Heart left ventricle (tissue), 16 donors: ENCODE results near the gene ABTB2. TPM values are rescaled to one million over a fixed set of nuclear protein-coding genes. Genes with fewer than 3 reads are reported as not detected.
A peak's percentile ranks its signal among the peaks of the same experiment; 100 is the strongest.

Source experiments
- ATAC-seq, 4 donors: fragments of 200-7000 bp; cut with Tn5 transposase; one replicate each; pipeline ENCODE4 v1.9.1; 2020 to 2022; ENCODE audit warnings: moderate library complexity in 4 of 4, mild to moderate bottlenecking in 3 of 4, moderate number of reproducible peaks in 1 of 4
- DNase-seq, 5 donors: peaks; one replicate each; pipeline ENCODE4 v3.0.0-alpha.2; 2020
- H3K27ac ChIP-seq, 12 donors: fragments of 200-600 bp; sonication (generic) in 4 of 12; one replicate each; pipeline versions ENCODE4 v1.5.0 to v1.8.0; 2016 to 2022; ENCODE audit warnings: mild to moderate bottlenecking in 2 of 12
- H3K27me3 ChIP-seq, 9 donors: fragments of 200-600 bp; sonication (generic) in 2 of 9; one replicate each; pipeline versions ENCODE4 v1.5.1 to v1.8.0; 2016 to 2022; ENCODE audit warnings: mild to moderate bottlenecking in 3 of 9
- H3K36me3 ChIP-seq, 9 donors: fragments of 200-600 bp; sonication (generic) in 2 of 9; one replicate each; pipeline versions ENCODE4 v1.5.0 to v1.8.0; 2018 to 2022; ENCODE audit warnings: mild to moderate bottlenecking in 2 of 9
- H3K4me1 ChIP-seq, 12 donors: fragments of 200-600 bp; sonication (generic) in 4 of 12; one replicate each; pipeline versions ENCODE4 v1.5.0 to v1.8.0; 2016 to 2022; ENCODE audit warnings: mild to moderate bottlenecking in 3 of 12
- H3K4me3 ChIP-seq, 12 donors: fragments of 200-600 bp; sonication (generic) in 4 of 12; one replicate each; pipeline versions ENCODE4 v1.5.0 to v1.8.0; 2017 to 2022; ENCODE audit warnings: mild to moderate bottlenecking in 9 of 12, moderate library complexity in 4 of 12
- H3K9me3 ChIP-seq, 12 donors: fragments of 200-600 bp; sonication (generic) in 4 of 12; one replicate each; pipeline versions ENCODE4 v1.5.0 to v1.8.0; 2016 to 2022; ENCODE audit warnings: mild to moderate bottlenecking in 1 of 12
- POLR2A ChIP-seq, 2 donors: fragments of 450-650 bp; IDR thresholded peaks; one replicate each; pipeline ENCODE4 v1.6.1; 2017; ENCODE audit warnings: antibody characterized with exemption in 2 of 2, mild to moderate bottlenecking in 2 of 2, moderate library complexity in 2 of 2
- whole genome bisulfite sequencing, 4 donors: extraction: QIAGEN DNeasy Blood & Tissue Kit in 2 of 4; methylation state at CpG; one replicate each; pipeline versions ENCODE4 v1.1.5 to v1.1.7; 2013 to 2018; 5-methylcytosine and 5-hydroxymethylcytosine counted together
- intact Hi-C, 10 donors: fragments of 100-400 bp; cut with DNase I; formaldehyde crosslinking; loops; one replicate each; pipeline versions ENCODE4 v1.11.1 to v1.14.2; 2022
- polyA plus RNA-seq, 2 donors: library from polyadenylated mRNA; stranded (reverse); fragments of 200-250 nt; gene quantifications; one replicate each; pipeline ENCODE4 v1.2.3, GENCODE V29; 2013
- total RNA-seq, 9 donors: library from RNA; depleted of rRNA in 2 of 9; stranded (reverse); fragments of >200 nt in 2 of 9; fragmentation: NEBNext Ultra II Directional in 3 of 9; extraction: Animal tissue kit (Norgen Biotek cat#: 25700) in 3 of 9; gene quantifications; one replicate each; pipeline versions ENCODE4 v1.1.0 to v1.2.4, GENCODE V29; 2016 to 2023
- TF ChIP-seq, protein P1 (sequence below), 12 donors: fragments of 200-600 bp; sonication (generic) in 4 of 12; IDR thresholded peaks; one replicate each; pipeline versions ENCODE4 v1.5.0 to v1.8.0; 2018 to 2022; ENCODE audit warnings: antibody characterized with exemption in 12 of 12, mild to moderate bottlenecking in 5 of 12
- donor health status: ischemic (EF 13 %, LVEDD 7.1; RV severe dilation, severe dysfunction).
- donor health status: healthy with polysubstance abuse.
- donor health status: DM: no; HTN: yes; CAD: no.
- donor health status: DM: no; HTN: no; CAD: no.
- donor health status: ischemic (EF 25% LVEDD 6.9; RV normal size, moderate dysfunction).
- donor health status: ischemic (EF 25% LVEDD 5.7; RV mildly dilated, moderate dysfunction).
- donor health status: healthy.
- donor health status: DM: yes; HTN: yes; CAD: no.
- donor health status: ischemic (EF 35%, LVEDD 5.7; RV mildly dilated, moderate dysfunction).
- donor health status: nonischemic (EF 11% LVEDD 7.7; RV severe dilation, severe dysfunction).
- donor health status: DM: yes; HTN: yes; CAD: no.
- donor health status: PGD.
- donor health status: ischemic (EF 29% LVEDD 5.4; RV normal size, mild dysfunction).
- donor health status: nonischemic (EF 23%, LVEDD 6.1; RV moderate dilation, normal function).

Gene ABTB2
- total and polyA plus RNA-seq, 11 donors = 3.3 to 27.1 (median 12.5) TPM

GRCh38 chr11:34331329-34331728 lies 26.5 kb downstream of the ABTB2 start:
- intact Hi-C loops = no loop called here
- no peaks in the 10 kb centered on the region for H3K27me3 ChIP-seq
- H3K36me3 ChIP-seq = no peaks in the 10 kb centered on the region
- ATAC-seq (no peak), DNase-seq (no peak)
- 38 to 45% (median 44%) methylated on average over 2 of the region's 2 CpGs for WGBS, 4 donors
- H3K4me3 ChIP-seq = no peak overlapping the region
- H3K9me3 ChIP-seq = no peaks in the 10 kb centered on the region
- H3K27ac ChIP-seq = no peak overlapping the region
- TF ChIP-seq POLR2A (IDR thresholded peaks at IDR 0.05) = no peak
- TF ChIP-seq, protein P1, sequence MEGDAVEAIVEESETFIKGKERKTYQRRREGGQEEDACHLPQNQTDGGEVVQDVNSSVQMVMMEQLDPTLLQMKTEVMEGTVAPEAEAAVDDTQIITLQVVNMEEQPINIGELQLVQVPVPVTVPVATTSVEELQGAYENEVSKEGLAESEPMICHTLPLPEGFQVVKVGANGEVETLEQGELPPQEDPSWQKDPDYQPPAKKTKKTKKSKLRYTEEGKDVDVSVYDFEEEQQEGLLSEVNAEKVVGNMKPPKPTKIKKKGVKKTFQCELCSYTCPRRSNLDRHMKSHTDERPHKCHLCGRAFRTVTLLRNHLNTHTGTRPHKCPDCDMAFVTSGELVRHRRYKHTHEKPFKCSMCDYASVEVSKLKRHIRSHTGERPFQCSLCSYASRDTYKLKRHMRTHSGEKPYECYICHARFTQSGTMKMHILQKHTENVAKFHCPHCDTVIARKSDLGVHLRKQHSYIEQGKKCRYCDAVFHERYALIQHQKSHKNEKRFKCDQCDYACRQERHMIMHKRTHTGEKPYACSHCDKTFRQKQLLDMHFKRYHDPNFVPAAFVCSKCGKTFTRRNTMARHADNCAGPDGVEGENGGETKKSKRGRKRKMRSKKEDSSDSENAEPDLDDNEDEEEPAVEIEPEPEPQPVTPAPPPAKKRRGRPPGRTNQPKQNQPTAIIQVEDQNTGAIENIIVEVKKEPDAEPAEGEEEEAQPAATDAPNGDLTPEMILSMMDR (IDR thresholded peaks at IDR 0.05) = no peak
- H3K4me1 ChIP-seq = peaks cover 0 to 59% (median 31%) of the 10 kb centered on the region in 12 donors

DNA sequence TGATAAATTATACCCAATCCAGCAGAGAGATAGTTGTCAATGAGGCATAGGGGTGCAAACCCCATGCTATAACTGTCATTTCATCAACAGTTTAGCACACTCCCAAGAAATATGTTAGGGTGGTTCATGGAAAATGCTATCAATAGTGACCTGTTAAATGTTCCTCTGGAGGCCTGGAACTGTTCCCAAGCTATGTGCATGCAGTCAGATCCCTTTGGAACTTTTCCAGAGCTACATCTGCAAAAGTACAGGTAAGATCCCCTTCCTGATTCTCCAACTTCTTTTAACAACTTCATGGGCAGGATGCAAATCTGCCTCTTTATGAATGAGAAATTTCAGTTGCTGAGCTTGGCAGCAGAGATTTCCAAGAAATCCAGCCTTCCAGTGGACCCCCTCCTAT lies 27.2 kb downstream of the ABTB2 start:
- Histone ChIP-seq H3K4me3 (no peak overlapping the region), H3K27ac (no peak overlapping the region), H3K36me3 (no peaks in the 10 kb centered on the region), H3K27me3 (no peaks in the 10 kb centered on the region), H3K9me3 (no peaks in the 10 kb centered on the region), H3K4me1 (peaks cover 0 to 56% (median 31%) of the 10 kb centered on the region in 12 donors)
- ATAC-seq (no peak), DNase-seq (no peak)
- TF ChIP-seq POLR2A (IDR thresholded peaks at IDR 0.05) = no peak
- TF ChIP-seq, protein P1 (IDR thresholded peaks at IDR 0.05) = no peak
- intact Hi-C loops = no loop called here

GRCh38 chr11:34329876-34330275 lies 27.9 kb downstream of the ABTB2 start:
- no peak overlapping the region for H3K27ac ChIP-seq
- intact Hi-C loops = no loop called here
- H3K4me3 ChIP-seq = no peak overlapping the region
- TF ChIP-seq, protein P1 (IDR thresholded peaks at IDR 0.05) = no peak
- TF ChIP-seq POLR2A (IDR thresholded peaks at IDR 0.05) = no peak
- WGBS, 4 donors = 38 to 51% (median 45%) methylated on average over 2 of the region's 2 CpGs
- H3K36me3 ChIP-seq = no peaks in the 10 kb centered on the region
- ATAC-seq = peak in 1 of 4 donors; percentile 11
- H3K4me1 ChIP-seq = peaks cover 0 to 56% (median 31%) of the 10 kb centered on the region in 12 donors
- H3K27me3 ChIP-seq = no peaks in the 10 kb centered on the region
- no peaks in the 10 kb centered on the region for H3K9me3 ChIP-seq
- no peak for DNase-seq

DNA sequence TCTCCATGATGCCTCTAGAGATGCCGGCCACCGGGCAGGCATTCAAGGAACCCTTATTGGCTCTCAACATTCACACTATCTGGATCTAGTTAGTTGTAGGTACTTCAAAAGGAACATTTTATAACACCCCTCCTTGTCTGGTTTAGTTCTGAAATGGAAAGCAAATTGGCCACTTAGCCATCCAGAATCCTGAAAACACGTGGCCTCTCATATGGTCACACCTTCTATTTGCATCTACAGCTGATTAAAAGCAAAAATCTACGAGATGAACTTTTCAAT lies 29.2 kb downstream of the ABTB2 start:
- Histone ChIP-seq H3K36me3 (no peaks in the 10 kb centered on the region), H3K27ac (peak overlapping the region in 4 of 12 donors; percentile 39 to 60 (median 47)), H3K4me1 (peaks cover 0 to 69% (median 34%) of the 10 kb centered on the region in 12 donors), H3K9me3 (no peaks in the 10 kb centered on the region), H3K4me3 (no peak overlapping the region), H3K27me3 (no peaks in the 10 kb centered on the region)
- intact Hi-C loops = no loop called here
- no peak for TF ChIP-seq POLR2A (IDR thresholded peaks at IDR 0.05)
- TF ChIP-seq, protein P1 (IDR thresholded peaks at IDR 0.05) = no peak
- WGBS, 4 donors = 33 to 43% (median 37%) methylated on average over 4 of the region's 4 CpGs
- DNase-seq = no peak
- ATAC-seq = peak in 2 of 4 donors; percentile 8 to 54
